HEK293T (cell line): ENCODE results near the gene CSRP1.

ENCODE experiments used
- CTCF ChIA-PET: fragments of 350-600 bp; formaldehyde crosslinking; extraction: SDS; loops from one replicate; lab custom pipeline; 2021; ENCODE audit warnings: antibody characterized with exemption, inconsistent platforms; lab: Yijun Ruan, JAX
- POLR2A ChIA-PET: fragments of 350-600 bp; formaldehyde crosslinking; extraction: SDS; loops from one replicate; lab custom pipeline; 2020; ENCODE audit warnings: antibody characterized with exemption, inconsistent platforms; lab: Yijun Ruan, JAX
- DNase-seq: peaks from one replicate; pipeline ENCODE4 v3.0.0; 2012; ENCODE audit warnings: mixed read lengths; ENCODE audit errors: extremely low spot score
- ARNT ChIP-seq: fragments of 450-650 bp; IDR thresholded peaks from 2 replicates; pipeline ENCODE4 v1.6.1; 2017; ENCODE audit warnings: mild to moderate bottlenecking
- BHLHE40 ChIP-seq: fragments of 450-650 bp; IDR thresholded peaks from 2 replicates; pipeline ENCODE4 v1.6.1; 2016; ENCODE audit warnings: mild to moderate bottlenecking, moderate library complexity, borderline replicate concordance
- CTBP1 ChIP-seq: fragments of 450-650 bp; IDR thresholded peaks from 2 replicates; pipeline ENCODE4 v1.6.1; 2016; ENCODE audit warnings: borderline replicate concordance
- ELF4 ChIP-seq: fragments of 450-650 bp; IDR thresholded peaks from 2 replicates; pipeline ENCODE4 v1.6.1; 2017; ENCODE audit warnings: antibody characterized with exemption
- FOXA1 ChIP-seq: fragments of 450-650 bp; IDR thresholded peaks from 2 replicates; pipeline ENCODE4 v1.6.1; 2016; ENCODE audit warnings: mild to moderate bottlenecking
- FOXK2 ChIP-seq: fragments of 450-650 bp; IDR thresholded peaks from 2 replicates; pipeline ENCODE4 v1.6.1; 2016; ENCODE audit warnings: mild to moderate bottlenecking
- FOXM1 ChIP-seq: fragments of 450-650 bp; IDR thresholded peaks from 2 replicates; pipeline ENCODE4 v1.6.1; 2017; ENCODE audit warnings: mild to moderate bottlenecking, borderline replicate concordance
- HDGF ChIP-seq: fragments of 450-650 bp; IDR thresholded peaks from 2 replicates; pipeline ENCODE4 v1.6.1; 2017; ENCODE audit warnings: antibody characterized with exemption, borderline replicate concordance
- L3MBTL2 ChIP-seq: fragments of 450-650 bp; conservative IDR thresholded peaks from 2 replicates; pipeline ENCODE4 v1.6.1; 2016; ENCODE audit warnings: mild to moderate bottlenecking
- LEF1 ChIP-seq: fragments of 450-650 bp; IDR thresholded peaks from 2 replicates; pipeline ENCODE4 v1.6.1; 2017; ENCODE audit warnings: mild to moderate bottlenecking, borderline replicate concordance
- NFRKB ChIP-seq: fragments of 450-650 bp; IDR thresholded peaks from 2 replicates; pipeline ENCODE4 v1.6.1; 2016; ENCODE audit warnings: mild to moderate bottlenecking, moderate library complexity
- PKNOX1 ChIP-seq: fragments of 450-650 bp; IDR thresholded peaks from 2 replicates; pipeline ENCODE4 v1.6.1; 2016
- SP1 ChIP-seq: fragments of 450-650 bp; IDR thresholded peaks from 2 replicates; pipeline ENCODE4 v1.6.1; 2017
- SUZ12 ChIP-seq: fragments of 450-650 bp; IDR thresholded peaks from 2 replicates; pipeline ENCODE4 v1.6.1; 2016; ENCODE audit warnings: mild to moderate bottlenecking
- TARDBP ChIP-seq: fragments of 450-650 bp; IDR thresholded peaks from 2 replicates; pipeline ENCODE4 v1.6.1; 2016
- ZNF384 ChIP-seq: fragments of 450-650 bp; IDR thresholded peaks from 2 replicates; pipeline ENCODE4 v1.6.1; 2016

The CSRP1 gene

GRCh38 chr1:201538612-201539551 lies 32.0 kb upstream of the CSRP1 start, which contains the start of gene NAV1:
TSS of gene NAV1 (plus strand) at chr1:201539127. CDS start at chr1:201622885, 83,758 bp downstream.
- POLR2A ChIA-PET: no interaction called here
- CTCF ChIA-PET: interaction anchor here (1.0 kb wide), 1 partner anchor 26 kb away, joined by 4 read pairs; no protein-coding TSS in a partner anchor
- TF ChIP-seq TARDBP (no peak), FOXA1 (no peak), HDGF (no peak), L3MBTL2 (peak; percentile 46; the same call in 1 of the 2 replicates)
- DNase-seq: peak; percentile 57

- ChIA-PET CTCF (interaction anchor here (1.0 to 1.5 kb wide), 3 partner anchors 25 to 56 kb away, joined by 4 to 5 read pairs (median 4); no protein-coding TSS in a partner anchor), POLR2A (no interaction called here)
- DNase-seq: no peak
- TF ChIP-seq SUZ12 (no peak), ELF4 (no peak), FOXM1 (no peak)
These were observed 31.1 kb upstream of the CSRP1 start for GRCh38 chr1:201537891-201538611.

GRCh38 chr1:201537467-201537866 lies 30.5 kb upstream of the CSRP1 start:
- CTCF ChIA-PET: interaction anchor here (1.0 to 1.5 kb wide), 3 partner anchors 24 to 90 kb away, joined by 4 to 5 read pairs (median 4); no protein-coding TSS in a partner anchor
- POLR2A ChIA-PET: no interaction called here

GRCh38 chr1:201537028-201537427 lies 30.1 kb upstream of the CSRP1 start:
- POLR2A ChIA-PET: no interaction called here
- CTCF ChIA-PET: interaction anchor here (1.0 to 1.5 kb wide), 3 partner anchors 24 to 89 kb away, joined by 4 to 5 read pairs (median 4); no protein-coding TSS in a partner anchor
- TF ChIP-seq ARNT (no peak), ZNF384 (no peak), SUZ12 (no peak), FOXM1 (no peak), BHLHE40 (no peak), TARDBP (no peak), FOXA1 (no peak)
- no peak for DNase-seq

More at GRCh38 chr1:201537467-201537866, 30.5 kb upstream of the CSRP1 start:
- TF ChIP-seq BHLHE40 (no peak), FOXK2 (no peak), NFRKB (no peak), L3MBTL2 (no peak), FOXA1 (no peak), ZNF384 (no peak), HDGF (no peak), CTBP1 (no peak), LEF1 (no peak), ARNT (no peak), TARDBP (no peak), SP1 (no peak), SUZ12 (no peak), PKNOX1 (no peak), FOXM1 (no peak), ELF4 (no peak)
- no peak for DNase-seq

GRCh38 chr1:201536558-201536957 lies 29.6 kb upstream of the CSRP1 start:
- DNase-seq: no peak
- TF ChIP-seq ARNT: no peak
- POLR2A ChIA-PET: no interaction called here
- CTCF ChIA-PET: interaction anchor here (1.0 to 1.5 kb wide), 3 partner anchors 23 to 89 kb away, joined by 4 to 5 read pairs (median 4); no protein-coding TSS in a partner anchor

GRCh38 chr1:201535919-201536245 lies 29.0 kb upstream of the CSRP1 start:
- ChIA-PET CTCF (interaction anchor here (0.6 kb wide), 1 partner anchor 23 kb away, joined by 3 read pairs; no protein-coding TSS in a partner anchor), POLR2A (no interaction called here)
- DNase-seq: no peak
- TF ChIP-seq ARNT (no peak), FOXK2 (no peak), PKNOX1 (no peak), FOXM1 (no peak), NFRKB (no peak), L3MBTL2 (no peak), SP1 (no peak), LEF1 (no peak), SUZ12 (no peak), CTBP1 (no peak), ZNF384 (no peak), ELF4 (no peak), BHLHE40 (no peak), FOXA1 (no peak), HDGF (no peak), TARDBP (no peak)
